ENCODE results near the gene ROBO4.
A peak's percentile ranks its signal among the peaks of the same experiment; 100 is the strongest.

Gene ROBO4

DNA sequence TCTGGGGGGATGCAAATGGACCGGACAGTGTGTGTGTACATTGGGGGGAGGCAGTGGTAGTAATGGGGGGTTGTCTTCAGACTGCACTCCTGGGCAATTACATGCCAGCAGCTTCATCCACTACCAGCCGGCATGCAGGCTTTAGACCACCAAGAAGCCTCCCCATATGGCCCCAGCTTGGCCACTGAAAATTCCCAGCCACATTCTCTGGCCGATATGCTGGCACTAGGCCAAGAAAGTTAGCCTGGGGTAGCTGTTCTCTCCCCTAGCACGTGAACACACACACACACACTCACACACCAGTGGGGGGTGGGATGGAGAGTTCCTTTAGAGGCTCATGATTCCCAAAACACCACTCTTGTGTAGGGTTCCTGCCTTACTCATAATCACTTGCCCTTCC, 36.0 kb downstream of the ROBO4 start:
- no peak overlapping the region for H3K27ac ChIP-seq
- no peak for TF ChIP-seq ZFX (IDR thresholded peaks at IDR 0.05)
- TF ChIP-seq, protein P1, sequence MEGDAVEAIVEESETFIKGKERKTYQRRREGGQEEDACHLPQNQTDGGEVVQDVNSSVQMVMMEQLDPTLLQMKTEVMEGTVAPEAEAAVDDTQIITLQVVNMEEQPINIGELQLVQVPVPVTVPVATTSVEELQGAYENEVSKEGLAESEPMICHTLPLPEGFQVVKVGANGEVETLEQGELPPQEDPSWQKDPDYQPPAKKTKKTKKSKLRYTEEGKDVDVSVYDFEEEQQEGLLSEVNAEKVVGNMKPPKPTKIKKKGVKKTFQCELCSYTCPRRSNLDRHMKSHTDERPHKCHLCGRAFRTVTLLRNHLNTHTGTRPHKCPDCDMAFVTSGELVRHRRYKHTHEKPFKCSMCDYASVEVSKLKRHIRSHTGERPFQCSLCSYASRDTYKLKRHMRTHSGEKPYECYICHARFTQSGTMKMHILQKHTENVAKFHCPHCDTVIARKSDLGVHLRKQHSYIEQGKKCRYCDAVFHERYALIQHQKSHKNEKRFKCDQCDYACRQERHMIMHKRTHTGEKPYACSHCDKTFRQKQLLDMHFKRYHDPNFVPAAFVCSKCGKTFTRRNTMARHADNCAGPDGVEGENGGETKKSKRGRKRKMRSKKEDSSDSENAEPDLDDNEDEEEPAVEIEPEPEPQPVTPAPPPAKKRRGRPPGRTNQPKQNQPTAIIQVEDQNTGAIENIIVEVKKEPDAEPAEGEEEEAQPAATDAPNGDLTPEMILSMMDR (conservative IDR thresholded peaks at IDR 0.05) = no peak

DNA sequence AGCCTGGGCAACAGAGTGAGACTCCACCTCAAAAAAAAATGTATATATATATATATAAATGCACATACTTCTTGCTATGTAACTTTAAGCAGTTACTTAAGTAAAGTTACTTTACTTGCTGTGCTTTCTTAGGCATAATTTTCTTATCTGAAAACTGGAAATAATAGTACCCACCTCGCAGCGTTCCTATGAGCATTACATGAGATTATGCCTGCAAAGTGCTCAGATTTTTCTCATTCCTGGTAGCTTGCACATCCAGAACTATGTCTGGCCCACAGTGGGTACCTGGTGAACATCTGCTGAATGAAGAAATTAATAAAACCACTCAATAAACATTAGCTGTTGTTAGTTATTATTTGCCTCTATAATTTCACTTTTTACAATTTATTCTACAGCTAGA, 38.5 kb downstream of the ROBO4 start:
- TF ChIP-seq ZFX (IDR thresholded peaks at IDR 0.05) = no peak
- TF ChIP-seq, protein P1 (conservative IDR thresholded peaks at IDR 0.05) = no peak
- no peak overlapping the region for H3K27ac ChIP-seq

DNA sequence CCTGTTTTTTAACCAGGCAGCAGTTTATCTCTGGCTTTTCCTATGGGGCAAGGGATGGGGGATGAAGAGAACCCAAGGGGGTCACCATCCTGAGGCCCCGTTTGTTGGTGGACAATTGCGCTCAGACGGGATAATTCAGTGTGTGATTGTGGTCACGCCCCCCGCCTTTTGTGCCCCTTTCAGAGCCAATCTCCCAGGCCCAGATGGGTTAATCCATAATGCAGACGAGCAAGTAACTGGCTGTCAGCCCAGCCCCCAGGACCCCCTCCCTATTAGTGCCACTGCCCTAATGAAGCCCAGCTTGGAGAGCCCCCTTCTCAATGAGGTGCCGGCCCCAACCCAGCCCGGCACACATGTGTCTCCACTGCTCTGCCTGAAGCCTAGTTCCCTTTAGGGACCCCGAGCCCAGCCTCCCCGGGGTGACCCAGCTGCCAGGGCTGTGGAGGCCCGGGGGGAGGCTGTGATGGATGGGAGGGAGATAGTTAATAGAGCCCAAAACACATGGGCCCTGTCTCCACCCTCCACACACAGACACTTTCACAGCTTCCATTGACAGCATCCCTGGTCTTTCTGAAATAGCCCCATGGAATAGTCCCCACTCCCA, 51.5 kb downstream of the ROBO4 start:
- H3K27ac ChIP-seq = no peak overlapping the region
- TF ChIP-seq, protein P1 (conservative IDR thresholded peaks at IDR 0.05) = no peak

DNA sequence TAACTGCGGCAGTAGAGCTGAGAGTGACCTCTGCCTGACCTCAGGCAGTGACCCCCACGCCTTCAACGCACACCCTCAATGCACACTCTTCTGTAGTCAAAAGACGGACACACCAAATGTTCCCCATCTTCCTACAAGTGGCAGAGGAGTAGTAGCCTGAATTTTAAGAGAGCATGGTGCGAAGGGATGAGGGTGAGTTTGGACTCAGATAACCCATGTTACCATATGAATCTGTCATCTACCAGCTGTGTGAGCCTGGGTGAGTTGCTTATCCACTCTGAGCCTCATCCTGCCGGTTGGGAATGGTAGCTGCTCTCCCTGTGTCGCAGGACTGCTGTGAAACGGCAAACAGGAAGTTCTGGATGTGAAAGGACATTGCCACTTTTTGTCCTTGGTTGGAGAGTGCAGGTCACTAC, 53.0 kb downstream of the ROBO4 start:
- TF ChIP-seq ZFX (IDR thresholded peaks at IDR 0.05) = no peak
- TF ChIP-seq, protein P1 (conservative IDR thresholded peaks at IDR 0.05) = no peak
- H3K27ac ChIP-seq = no peak overlapping the region

DNA sequence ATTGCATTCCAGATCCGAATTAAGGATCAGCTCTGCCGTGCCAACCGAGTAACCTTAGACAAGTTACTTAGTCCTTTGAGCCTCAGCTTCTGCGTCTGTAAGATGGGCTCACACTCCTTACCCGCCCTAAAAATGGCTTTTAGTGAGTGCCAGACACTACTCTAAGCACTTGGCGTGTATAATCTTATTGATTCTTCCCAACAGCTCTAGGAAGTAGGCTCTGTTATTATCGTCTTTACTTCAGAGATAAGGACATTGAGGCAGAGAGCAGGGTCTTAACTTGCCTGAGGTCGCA, 54.1 kb downstream of the ROBO4 start:
- TF ChIP-seq, protein P1 (conservative IDR thresholded peaks at IDR 0.05) = no peak
- TF ChIP-seq ZFX (IDR thresholded peaks at IDR 0.05) = no peak

DNA sequence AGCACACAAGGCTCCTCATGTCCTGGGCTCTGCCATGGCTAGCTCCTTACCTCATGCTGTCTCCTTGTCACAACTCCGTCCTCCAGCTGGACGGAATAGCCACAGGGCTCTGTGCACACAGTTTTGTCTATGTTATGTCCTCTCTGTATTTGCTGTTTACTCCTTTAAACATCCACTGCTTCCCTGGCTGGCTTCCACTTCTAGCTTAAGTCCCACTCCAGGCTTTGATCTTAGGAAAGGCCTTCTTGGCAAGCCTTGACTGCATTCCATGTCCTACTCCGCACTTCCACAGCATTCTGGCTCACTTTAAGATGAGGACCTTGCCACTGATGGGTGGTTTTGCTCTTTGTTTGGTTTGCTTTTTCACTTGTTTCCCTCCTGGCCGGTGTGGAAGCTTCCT, 55.4 kb downstream of the ROBO4 start:
- peak overlapping the region; percentile 63 for H3K27ac ChIP-seq
- TF ChIP-seq ZFX (IDR thresholded peaks at IDR 0.05) = 0 out of 2 replicates have a peak, but pooled peaks have one; percentile 14
- TF ChIP-seq, protein P1 (conservative IDR thresholded peaks at IDR 0.05) = no peak

More for the DNA sequence above, 54.1 kb downstream of the ROBO4 start:
- no peak overlapping the region for H3K27ac ChIP-seq

DNA sequence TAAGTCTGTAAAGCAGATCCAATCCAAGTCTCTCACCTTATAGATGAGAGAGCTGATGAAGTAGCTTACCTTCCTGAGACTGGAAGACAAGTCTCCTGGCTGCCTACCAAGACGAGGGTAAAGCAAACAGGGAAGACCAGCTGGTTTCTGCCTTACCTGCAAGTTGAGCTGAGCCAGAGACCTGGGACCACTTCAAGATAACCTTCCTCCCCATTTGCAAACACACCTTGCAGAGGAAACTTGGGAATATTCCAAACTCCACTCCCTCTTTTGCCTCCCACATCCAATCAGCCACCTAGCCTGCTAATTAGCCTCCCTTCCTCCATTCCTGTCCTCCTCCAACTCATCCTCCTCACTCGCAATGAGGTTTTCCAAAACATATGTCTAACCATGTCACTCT, 55.8 kb downstream of the ROBO4 start:
- no peak for TF ChIP-seq ZFX (IDR thresholded peaks at IDR 0.05)
- TF ChIP-seq, protein P1 (conservative IDR thresholded peaks at IDR 0.05) = no peak
- H3K27ac ChIP-seq = peak overlapping the region; percentile 63

Measured in C4-2B (cell line).